Neural progenitor cell (in vitro differentiated cells): ENCODE data around the gene EXOSC7. TPM values are rescaled to one million over a fixed set of nuclear protein-coding genes. Genes with fewer than 3 reads are reported as not detected.

Source experiments
- DNase-seq: peaks from one replicate; pipeline ENCODE4 v3.0.0-alpha.2; 2016; ENCODE audit warnings: low spot score
- H2AFZ ChIP-seq: fragments of 200-600 bp; sonication (generic); replicated peaks from 2 replicates; pipeline ENCODE4 v1.6.1; 2016; ENCODE audit warnings: antibody characterized with exemption
- H3F3A ChIP-seq: fragments of 200-600 bp; sonication (generic); 2 replicates; pipeline ENCODE4 v1.6.1; 2016; ENCODE audit warnings: antibody characterized with exemption, low read depth
- H3K27ac ChIP-seq: fragments of 200-600 bp; sonication (generic); 2 replicates; pipeline ENCODE4 v1.5.1; 2016; ENCODE audit warnings: mild to moderate bottlenecking
- H3K27me3 ChIP-seq: fragments of 200-600 bp; sonication (generic); 2 replicates; pipeline ENCODE4 v1.6.1; 2016; ENCODE audit warnings: mild to moderate bottlenecking, moderate library complexity
- H3K36me3 ChIP-seq: fragments of 200-600 bp; sonication (generic); 2 replicates; pipeline ENCODE4 v1.5.1; 2016
- H3K4me1 ChIP-seq: fragments of 200-600 bp; sonication (generic); 2 replicates; pipeline ENCODE4 v1.6.1; 2016; ENCODE audit warnings: mixed run types
- H3K4me2 ChIP-seq: fragments of 200-600 bp; sonication (generic); 2 replicates; pipeline ENCODE4 v1.6.1; 2016
- H3K4me3 ChIP-seq: fragments of 200-600 bp; sonication (generic); 2 replicates; pipeline ENCODE4 v1.5.1; 2016
- H3K79me2 ChIP-seq: fragments of 200-600 bp; sonication (generic); 2 replicates; pipeline ENCODE4 v1.6.1; 2016; ENCODE audit warnings: low read depth
- H3K9ac ChIP-seq: fragments of 200-600 bp; sonication (generic); 2 replicates; pipeline ENCODE4 v1.6.1; 2016
- H3K9me3 ChIP-seq: fragments of 200-600 bp; sonication (generic); 2 replicates; pipeline ENCODE4 v1.5.1; 2016; ENCODE audit warnings: low read depth
- H4K20me1 ChIP-seq: fragments of 200-600 bp; sonication (generic); 2 replicates; pipeline ENCODE4 v1.6.1; 2016; ENCODE audit warnings: low read depth
- H3K27ac Mint-ChIP-seq: 3 replicates; pipeline ENCODE4 v1.8.0; 2021; ENCODE audit warnings: mixed read lengths
- H3K27me3 Mint-ChIP-seq: 2 replicates; pipeline ENCODE4 v1.8.0; 2022; ENCODE audit warnings: low read depth, mild to moderate bottlenecking, inconsistent platforms, moderate library complexity, mixed read lengths; ENCODE audit not compliant: insufficient read depth
- H3K36me3 Mint-ChIP-seq: 3 replicates; pipeline ENCODE4 v1.8.0; 2021; ENCODE audit warnings: mixed read lengths
- H3K4me1 Mint-ChIP-seq: 3 replicates; pipeline ENCODE4 v1.8.0; 2021; ENCODE audit warnings: mixed read lengths
- H3K4me3 Mint-ChIP-seq: 3 replicates; pipeline ENCODE4 v1.8.0; 2021; ENCODE audit warnings: mild to moderate bottlenecking, moderate library complexity, mixed read lengths
- H3K9me3 Mint-ChIP-seq: 3 replicates; pipeline ENCODE4 v1.8.0; 2020; ENCODE audit warnings: mixed read lengths
- CTCF ChIP-seq: fragments of 200-600 bp; sonication (generic); IDR thresholded peaks from 2 replicates; pipeline ENCODE4 v1.5.1; 2017; ENCODE audit warnings: antibody characterized with exemption, mild to moderate bottlenecking
- EZH2 ChIP-seq: fragments of 200-600 bp; sonication (generic); IDR thresholded peaks from 2 replicates; pipeline ENCODE4 v1.6.1; 2017; ENCODE audit warnings: antibody characterized with exemption, mild to moderate bottlenecking, moderate library complexity
- EZH2phosphoT487 ChIP-seq: fragments of 200-600 bp; sonication (generic); IDR thresholded peaks from 2 replicates; pipeline ENCODE4 v1.6.1; 2017; ENCODE audit warnings: antibody characterized with exemption
- total RNA-seq: library from RNA; depleted of rRNA; stranded (reverse); fragments of >200 nt; gene quantifications from 2 replicates; pipeline ENCODE4 v1.2.3, GENCODE V29; 2015; ENCODE audit warnings: low replicate concordance

EXOSC7 gene
- total RNA-seq, 1 donor from 2014 or later = 88.7 TPM

- Histone ChIP-seq H3K27me3 (no peaks in the 10 kb centered on the region), H3K79me2 (no peaks in the 10 kb centered on the region), H4K20me1 (no peaks in the 10 kb centered on the region), H3F3A (no peaks in the 10 kb centered on the region), H2AFZ (no peak overlapping the region), H3K27ac (no peak overlapping the region), H3K36me3 (no peaks in the 10 kb centered on the region), H3K9ac (no peak overlapping the region), H3K4me3 (no peak overlapping the region), H3K9me3 (no peaks in the 10 kb centered on the region), H3K4me2 (no peak overlapping the region), H3K4me1 (no peaks in the 10 kb centered on the region)
- Mint-ChIP-seq H3K4me1 (peaks cover 6% of the 10 kb centered on the region), H3K27ac (no peak overlapping the region), H3K36me3 (no peaks in the 10 kb centered on the region), H3K4me3 (no peak overlapping the region), H3K9me3 (no peaks in the 10 kb centered on the region), H3K27me3 (no peaks in the 10 kb centered on the region)
- no peak for DNase-seq
- no peak for TF ChIP-seq CTCF
- TF ChIP-seq EZH2phosphoT487 = no peak
- no peak for TF ChIP-seq EZH2
Measured at GRCh38 chr3:45021524-45022297, 45.7 kb downstream of the EXOSC7 start.

- no peak for DNase-seq
- H4K20me1 ChIP-seq = no peaks in the 10 kb centered on the region
- H3K4me3 ChIP-seq = no peak overlapping the region
- H3K9me3 Mint-ChIP-seq = no peaks in the 10 kb centered on the region
- H3K9ac ChIP-seq = no peak overlapping the region
- H3K36me3 Mint-ChIP-seq = no peaks in the 10 kb centered on the region
- H3K27ac Mint-ChIP-seq = peak overlapping the region; percentile 50
- H3K4me2 ChIP-seq = no peak overlapping the region
- no peak for TF ChIP-seq EZH2phosphoT487
- TF ChIP-seq EZH2 = no peak
- TF ChIP-seq CTCF = no peak
- no peaks in the 10 kb centered on the region for H3F3A ChIP-seq
- H3K9me3 ChIP-seq = no peaks in the 10 kb centered on the region
- no peaks in the 10 kb centered on the region for H3K4me1 ChIP-seq
- no peak overlapping the region for H3K4me3 Mint-ChIP-seq
- no peaks in the 10 kb centered on the region for H3K36me3 ChIP-seq
- no peaks in the 10 kb centered on the region for H3K27me3 Mint-ChIP-seq
- H3K27me3 ChIP-seq = no peaks in the 10 kb centered on the region
- H2AFZ ChIP-seq = no peak overlapping the region
- peaks cover 15% of the 10 kb centered on the region for H3K4me1 Mint-ChIP-seq
- no peak overlapping the region for H3K27ac ChIP-seq
- no peaks in the 10 kb centered on the region for H3K79me2 ChIP-seq
Measured at GRCh38 chr3:45023675-45024074, 47.6 kb downstream of the EXOSC7 start.

GRCh38 chr3:45024542-45025255 is 48.7 kb downstream of the EXOSC7 start:
- H3K36me3 ChIP-seq = no peaks in the 10 kb centered on the region
- no peaks in the 10 kb centered on the region for H3F3A ChIP-seq
- H3K4me2 ChIP-seq = no peak overlapping the region
- H3K79me2 ChIP-seq = no peaks in the 10 kb centered on the region
- no peak overlapping the region for H2AFZ ChIP-seq
- no peaks in the 10 kb centered on the region for H3K27me3 ChIP-seq
- H3K4me3 Mint-ChIP-seq = no peak overlapping the region
- H3K9me3 Mint-ChIP-seq = no peaks in the 10 kb centered on the region
- no peaks in the 10 kb centered on the region for H3K36me3 Mint-ChIP-seq
- H3K27ac Mint-ChIP-seq = no peak overlapping the region
- TF ChIP-seq EZH2phosphoT487 (no peak), CTCF (no peak), EZH2 (no peak)
- peaks cover 15% of the 10 kb centered on the region for H3K4me1 Mint-ChIP-seq
- no peaks in the 10 kb centered on the region for H3K9me3 ChIP-seq
- H3K27ac ChIP-seq = no peak overlapping the region
- H3K4me3 ChIP-seq = no peak overlapping the region
- no peak overlapping the region for H3K9ac ChIP-seq
- peaks cover 3% of the 10 kb centered on the region for H3K27me3 Mint-ChIP-seq
- no peak for DNase-seq
- H3K4me1 ChIP-seq = no peaks in the 10 kb centered on the region
- H4K20me1 ChIP-seq = no peaks in the 10 kb centered on the region
